Activated naive CD4-positive, alpha-beta T cell treated with anti-CD3 and anti-CD28 coated beads, Interleukin-2, amount 50 U/mL, for 72 hours (primary cell): ENCODE data around the gene ZNG1F. TPM values are rescaled to one million over a fixed set of nuclear protein-coding genes. Genes with fewer than 3 reads are reported as not detected.
"Not testable (repeated sequence)": the region's sequence is repeated elsewhere in the genome, so short reads cannot be mapped to it uniquely, and the experiment has no call there.

ENCODE experiments used
- ATAC-seq, 2 donors: fragments of 150-1000 bp; cut with Tn5 transposase; 2 replicates each; pipeline ENCODE4 v1.10.0; 2021; ENCODE audit warnings: mild to moderate bottlenecking in 2 of 2, moderate library complexity in 2 of 2
- DNase-seq, 2 donors: peaks; one replicate each; pipeline ENCODE4 v3.0.0; 2021 to 2022; ENCODE audit warnings: low spot score in 2 of 2
- H3K27ac Mint-ChIP-seq, 2 donors: one replicate each; pipeline ENCODE4 v1.8.0; 2022; ENCODE audit warnings: mild to moderate bottlenecking in 2 of 2, mixed read lengths in 2 of 2
- H3K36me3 Mint-ChIP-seq, 2 donors: one replicate each; pipeline ENCODE4 v1.8.0; 2022; ENCODE audit warnings: mixed read lengths in 2 of 2
- H3K9me3 Mint-ChIP-seq, 2 donors: one replicate each; pipeline ENCODE4 v1.8.0; 2022; ENCODE audit warnings: mixed read lengths in 2 of 2
- total RNA-seq, 2 donors: library from RNA; stranded (reverse); gene quantifications; one replicate each; pipeline ENCODE4 v1.2.3, GENCODE V29; 2022

Gene ZNG1F
- total RNA-seq, 2 donors from 2014 or later, result 16.6 to 18.1 TPM

GRCh38 chr9:41125936-41126335 is 63.2 kb downstream of the ZNG1F start:
- not testable (repeated sequence) for DNase-seq, H3K36me3 Mint-ChIP-seq, ATAC-seq, H3K27ac Mint-ChIP-seq, H3K9me3 Mint-ChIP-seq

GRCh38 chr9:41125109-41125658 is 63.9 kb downstream of the ZNG1F start:
- not testable (repeated sequence) for DNase-seq, H3K27ac Mint-ChIP-seq, H3K9me3 Mint-ChIP-seq, H3K36me3 Mint-ChIP-seq, ATAC-seq

GRCh38 chr9:41124250-41125108 is 64.6 kb downstream of the ZNG1F start:
- ATAC-seq, DNase-seq, H3K36me3 Mint-ChIP-seq, H3K9me3 Mint-ChIP-seq, H3K27ac Mint-ChIP-seq: not testable (repeated sequence)

GRCh38 chr9:41123812-41124211 is 65.3 kb downstream of the ZNG1F start:
- H3K27ac Mint-ChIP-seq, ATAC-seq, DNase-seq, H3K36me3 Mint-ChIP-seq, H3K9me3 Mint-ChIP-seq: not testable (repeated sequence)

GRCh38 chr9:41123396-41123795 is 65.7 kb downstream of the ZNG1F start:
- not testable (repeated sequence) for H3K36me3 Mint-ChIP-seq, H3K9me3 Mint-ChIP-seq, ATAC-seq, H3K27ac Mint-ChIP-seq, DNase-seq

- not testable (repeated sequence) for H3K9me3 Mint-ChIP-seq, DNase-seq, H3K27ac Mint-ChIP-seq, ATAC-seq, H3K36me3 Mint-ChIP-seq
Observed at GRCh38 chr9:41120696-41121095, 68.4 kb downstream of the ZNG1F start.

GRCh38 chr9:41119719-41120118 is 69.4 kb downstream of the ZNG1F start:
- H3K27ac Mint-ChIP-seq, DNase-seq, H3K9me3 Mint-ChIP-seq, H3K36me3 Mint-ChIP-seq, ATAC-seq: not testable (repeated sequence)

- not testable (repeated sequence) for H3K27ac Mint-ChIP-seq
Observed at GRCh38 chr9:41119311-41119710, 69.8 kb downstream of the ZNG1F start.

GRCh38 chr9:41113348-41113747 is 75.8 kb downstream of the ZNG1F start:
- not testable (repeated sequence) for H3K36me3 Mint-ChIP-seq, DNase-seq, H3K9me3 Mint-ChIP-seq, H3K27ac Mint-ChIP-seq
- ATAC-seq, result peak; percentile 25 to 51

More at GRCh38 chr9:41119311-41119710, 69.8 kb downstream of the ZNG1F start:
- H3K9me3 Mint-ChIP-seq, DNase-seq, H3K36me3 Mint-ChIP-seq: not testable (repeated sequence)
- peak in 1 of 2 donors; percentile 54 for ATAC-seq

GRCh38 chr9:41111414-41111813 is 77.7 kb downstream of the ZNG1F start:
- not testable (repeated sequence) for H3K9me3 Mint-ChIP-seq, H3K27ac Mint-ChIP-seq, DNase-seq, ATAC-seq, H3K36me3 Mint-ChIP-seq

- not testable (repeated sequence) for H3K27ac Mint-ChIP-seq, DNase-seq, ATAC-seq, H3K36me3 Mint-ChIP-seq, H3K9me3 Mint-ChIP-seq
Observed at GRCh38 chr9:41110913-41111312, 78.2 kb downstream of the ZNG1F start.

- DNase-seq, H3K27ac Mint-ChIP-seq, H3K9me3 Mint-ChIP-seq, H3K36me3 Mint-ChIP-seq: not testable (repeated sequence)
- peak; percentile 67 to 68 for ATAC-seq
Observed at GRCh38 chr9:41109253-41109652, 79.9 kb downstream of the ZNG1F start.

- not testable (repeated sequence) for H3K27ac Mint-ChIP-seq, H3K9me3 Mint-ChIP-seq, H3K36me3 Mint-ChIP-seq, DNase-seq
- ATAC-seq, result peak; percentile 40 to 43
Observed at GRCh38 chr9:41108816-41109215, 80.3 kb downstream of the ZNG1F start.

- ATAC-seq, H3K36me3 Mint-ChIP-seq, H3K9me3 Mint-ChIP-seq, DNase-seq, H3K27ac Mint-ChIP-seq: not testable (repeated sequence)
Observed at GRCh38 chr9:41106472-41107116, 82.5 kb downstream of the ZNG1F start.

GRCh38 chr9:41105557-41106253 is 83.4 kb downstream of the ZNG1F start:
- H3K36me3 Mint-ChIP-seq, DNase-seq, H3K9me3 Mint-ChIP-seq, H3K27ac Mint-ChIP-seq, ATAC-seq: not testable (repeated sequence)

GRCh38 chr9:41104542-41104941 is 84.6 kb downstream of the ZNG1F start:
- not testable (repeated sequence) for DNase-seq, H3K36me3 Mint-ChIP-seq, H3K27ac Mint-ChIP-seq, ATAC-seq, H3K9me3 Mint-ChIP-seq

- not testable (repeated sequence) for H3K36me3 Mint-ChIP-seq, DNase-seq, ATAC-seq, H3K27ac Mint-ChIP-seq, H3K9me3 Mint-ChIP-seq
Observed at GRCh38 chr9:41100508-41100907, 88.6 kb downstream of the ZNG1F start.
